Sigmoid colon (tissue), 7 donors: ENCODE data around the gene NDOR1. TPM values are rescaled to one million over a fixed set of nuclear protein-coding genes. Genes with fewer than 3 reads are reported as not detected.

Experiments used
- DNase-seq: peaks from one replicate; pipeline ENCODE4 v3.0.0-alpha.2; 2019
- H3K27ac ChIP-seq, 4 donors: fragments of 200-600 bp; sonication (generic); one replicate each; pipeline ENCODE4 v1.5.1; 2016 to 2019; ENCODE audit warnings: mild to moderate bottlenecking in 1 of 4
- H3K27me3 ChIP-seq, 3 donors: fragments of 200-600 bp; sonication (generic); one replicate each; pipeline ENCODE4 v1.5.1; 2019; ENCODE audit warnings: mild to moderate bottlenecking in 1 of 3
- H3K36me3 ChIP-seq, 4 donors: fragments of 200-600 bp; sonication (generic); one replicate each; pipeline ENCODE4 v1.5.1; 2016 to 2019
- H3K4me1 ChIP-seq, 4 donors: fragments of 200-600 bp; sonication (generic); one replicate each; pipeline ENCODE4 v1.5.1; 2017 to 2019
- H3K4me3 ChIP-seq, 4 donors: fragments of 200-600 bp; sonication (generic); one replicate each; pipeline ENCODE4 v1.5.1; 2017 to 2019; ENCODE audit warnings: mild to moderate bottlenecking in 2 of 4, moderate library complexity in 1 of 4
- H3K9me3 ChIP-seq, 4 donors: fragments of 200-600 bp in 3 of 4; sonication (generic) in 3 of 4; one replicate each; pipeline versions ENCODE4 v1.5.1 to v1.6.1; 2013 to 2019
- CTCF ChIP-seq, 4 experiments: fragments of 450-650 bp in 3 of 4; fragments of 200-600 bp in 1 of 4; IDR thresholded peaks; one replicate each; pipeline ENCODE4 v1.5.1; 2016 to 2019; ENCODE audit warnings: antibody characterized with exemption in 4 of 4, mild to moderate bottlenecking in 3 of 4, moderate library complexity in 2 of 4
- EP300 ChIP-seq, 4 donors: sonication (generic); formaldehyde crosslinking; IDR thresholded peaks; one replicate each; pipeline ENCODE4 v1.6.1; 2017; ENCODE audit warnings: antibody characterized with exemption in 4 of 4
- POLR2A ChIP-seq, 2 donors: fragments of 450-650 bp; IDR thresholded peaks; one replicate each; pipeline ENCODE4 v1.6.1; 2016; ENCODE audit warnings: antibody characterized with exemption in 2 of 2, mild to moderate bottlenecking in 2 of 2, moderate library complexity in 2 of 2
- POLR2AphosphoS5 ChIP-seq, 4 donors: sonication (generic); formaldehyde crosslinking; IDR thresholded peaks; one replicate each; pipeline ENCODE4 v1.6.1; 2017; ENCODE audit warnings: antibody characterized with exemption in 4 of 4
- WGBS, 2 donors: extraction: QIAGEN DNeasy Blood & Tissue Kit; methylation state at CpG; one replicate each; pipeline ENCODE4 v1.1.7; 2013; 5-methylcytosine and 5-hydroxymethylcytosine counted together
- intact Hi-C: fragments of 100-400 bp; cut with DNase I; formaldehyde crosslinking; loops from one replicate; pipeline ENCODE4 v1.15.1; 2023
- polyA plus RNA-seq, 3 donors: library from polyadenylated mRNA; stranded (reverse); fragments of 200-250 nt; gene quantifications; one replicate each; pipeline ENCODE4 v1.2.3, GENCODE V29; 2013
- total RNA-seq, 4 donors: library from RNA; depleted of rRNA; stranded (reverse); fragments of >200 nt; gene quantifications; one replicate each; pipeline ENCODE4 v1.1.0, GENCODE V29; 2016
- donor health status: healthy with polysubstance abuse.
- donor health status: Bipolar disorder and iron deficiency.
- donor health status: healthy.

The NDOR1 gene
- total and polyA plus RNA-seq, 7 donors: 3.8 to 20.2 (median 5.4) TPM

- Histone ChIP-seq H3K9me3 (no peaks in the 10 kb centered on the region), H3K27me3 (no peaks in the 10 kb centered on the region), H3K4me1 (peaks cover 0 to 47% (median 45%) of the 10 kb centered on the region in 4 donors), H3K27ac (peak within 1 kb of the TSS; percentile 95 to 99 (median 97)), H3K4me3 (peak within 1 kb of the TSS; percentile 62 to 96 (median 72)), H3K36me3 (peaks cover 12 to 50% (median 32%) of the 10 kb centered on the region in 4 donors)
- peak; percentile 96 for DNase-seq
- WGBS, 2 donors: 0 to 1% methylated on average over 98 of the region's 98 CpGs
- intact Hi-C loops: loop anchor here (2.0 to 5.0 kb wide), 4 partner anchors 16 to 61 kb away; partner anchors contain the start of genes NDOR1, RNF208 and TMEM203
- peak; percentile 86 to 97 (median 96) for TF ChIP-seq POLR2AphosphoS5 (IDR thresholded peaks at IDR 0.05)
- TF ChIP-seq CTCF (IDR thresholded peaks at IDR 0.05): no peak
- TF ChIP-seq POLR2A (IDR thresholded peaks at IDR 0.05): peak; percentile 70 to 72
- no peak for TF ChIP-seq EP300 (IDR thresholded peaks at IDR 0.05)
Observed at GRCh38 chr9:137188490-137189296, 16.8 kb upstream of the NDOR1 start, which contains the start of the genes ANAPC2 and SSNA1. TSS of gene ANAPC2 (minus strand) at chr9:137188560. CDS start at chr9:137188532, 28 bp downstream. TSS of gene SSNA1 (plus strand) at chr9:137188676. CDS start at chr9:137188727, 51 bp downstream.

- H3K9me3 ChIP-seq: no peaks in the 10 kb centered on the region
- peaks cover 0 to 47% (median 45%) of the 10 kb centered on the region in 4 donors for H3K4me1 ChIP-seq
- no peak for DNase-seq
- H3K27me3 ChIP-seq: no peaks in the 10 kb centered on the region
- WGBS, 2 donors: 16 to 37% methylated on average over 23 of the region's 23 CpGs
- intact Hi-C loops: loop anchor here (2.0 to 5.0 kb wide), 4 partner anchors 15 to 62 kb away; partner anchors contain the start of genes NDOR1, RNF208 and TMEM203
- H3K27ac ChIP-seq: peak overlapping the region; percentile 95 to 99 (median 97)
- peaks cover 2 to 41% (median 24%) of the 10 kb centered on the region in 4 donors for H3K36me3 ChIP-seq
- peak overlapping the region; percentile 62 to 96 (median 72) for H3K4me3 ChIP-seq
- TF ChIP-seq POLR2AphosphoS5 (IDR thresholded peaks at IDR 0.05) (no peak), POLR2A (IDR thresholded peaks at IDR 0.05) (no peak), EP300 (IDR thresholded peaks at IDR 0.05) (no peak), CTCF (IDR thresholded peaks at IDR 0.05) (no peak)
Observed at GRCh38 chr9:137189297-137190295, 15.9 kb upstream of the NDOR1 start.

- Histone ChIP-seq H3K27ac (peak overlapping the region in 3 of 4 donors; percentile 95 to 99 (median 98)), H3K4me1 (peaks cover 0 to 47% (median 45%) of the 10 kb centered on the region in 4 donors), H3K4me3 (no peak overlapping the region), H3K36me3 (peaks cover 0 to 33% (median 17%) of the 10 kb centered on the region in 4 donors), H3K9me3 (no peaks in the 10 kb centered on the region), H3K27me3 (no peaks in the 10 kb centered on the region)
- DNase-seq: no peak
- TF ChIP-seq POLR2AphosphoS5 (IDR thresholded peaks at IDR 0.05) (no peak), CTCF (IDR thresholded peaks at IDR 0.05) (no peak), POLR2A (IDR thresholded peaks at IDR 0.05) (no peak), EP300 (IDR thresholded peaks at IDR 0.05) (no peak)
- 28 to 70% methylated on average over 9 of the region's 9 CpGs for WGBS, 2 donors
- intact Hi-C loops: no loop called here
Observed at GRCh38 chr9:137190315-137190856, 15.1 kb upstream of the NDOR1 start.

- Histone ChIP-seq H3K27me3 (no peaks in the 10 kb centered on the region), H3K27ac (no peak overlapping the region), H3K36me3 (peaks cover 0 to 25% (median 12%) of the 10 kb centered on the region in 4 donors), H3K4me3 (no peak overlapping the region), H3K4me1 (peaks cover 0 to 44% (median 37%) of the 10 kb centered on the region in 4 donors), H3K9me3 (no peaks in the 10 kb centered on the region)
- intact Hi-C loops: no loop called here
- TF ChIP-seq POLR2AphosphoS5 (IDR thresholded peaks at IDR 0.05) (no peak), EP300 (IDR thresholded peaks at IDR 0.05) (no peak), POLR2A (IDR thresholded peaks at IDR 0.05) (no peak), CTCF (IDR thresholded peaks at IDR 0.05) (no peak)
- DNase-seq: no peak
- WGBS, 2 donors: 73 to 83% methylated on average over 3 of the region's 3 CpGs
Observed at GRCh38 chr9:137191245-137191644, 14.3 kb upstream of the NDOR1 start.
